ENCODE measurements around the gene HCAR1.
"Not testable (repeated sequence)": the region's sequence is repeated elsewhere in the genome, so short reads cannot be mapped to it uniquely, and the experiment has no call there.

- not testable (repeated sequence) for TF ChIP-seq CTCF, POLR2A (IDR thresholded peaks at IDR 0.05)
Observed at GRCh38 chr12:122701481-122701880, 29.2 kb downstream of the HCAR1 start.

Measured in prostate gland (tissue), 2 donors.